ENCODE results near the gene RASA3. TPM values are rescaled to one million over a fixed set of nuclear protein-coding genes. Genes with fewer than 3 reads are reported as not detected.

Gene RASA3
- total RNA-seq, 1 experiment from 2014 or later: 9.1 TPM

DNA sequence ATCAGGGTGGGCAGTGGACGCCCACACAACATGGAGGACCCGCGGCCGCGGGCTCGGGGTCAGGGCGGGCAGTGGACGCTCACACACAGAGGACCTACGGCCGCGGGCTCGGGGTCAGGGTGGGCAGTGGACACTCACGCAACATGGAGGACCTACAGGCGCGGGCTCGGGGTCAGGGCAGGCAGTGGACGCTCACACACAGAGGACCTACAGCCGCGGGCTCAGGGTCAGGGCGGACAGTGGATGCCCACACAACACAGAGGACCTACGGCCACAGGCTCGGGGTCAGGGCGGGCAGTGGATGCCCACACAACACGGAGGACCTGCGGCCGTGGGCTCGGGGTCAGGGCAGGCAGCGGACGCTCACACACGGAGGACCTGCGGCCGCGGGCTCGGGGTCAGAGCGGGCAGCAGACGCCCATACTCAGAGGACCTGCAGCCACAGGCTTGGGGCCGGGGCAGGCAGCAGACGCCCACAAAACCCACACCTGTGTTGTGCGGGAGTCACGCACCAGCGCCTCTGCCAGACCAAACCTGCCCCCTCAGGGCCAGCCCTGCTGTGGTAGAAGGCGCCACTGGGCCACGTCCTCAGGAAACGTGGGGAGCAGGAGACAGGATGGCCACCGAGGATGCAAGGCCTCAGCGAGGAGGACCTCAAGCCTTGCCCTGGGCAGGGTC, 131.0 kb downstream of the RASA3 start:
- ATAC-seq: no peak

DNA sequence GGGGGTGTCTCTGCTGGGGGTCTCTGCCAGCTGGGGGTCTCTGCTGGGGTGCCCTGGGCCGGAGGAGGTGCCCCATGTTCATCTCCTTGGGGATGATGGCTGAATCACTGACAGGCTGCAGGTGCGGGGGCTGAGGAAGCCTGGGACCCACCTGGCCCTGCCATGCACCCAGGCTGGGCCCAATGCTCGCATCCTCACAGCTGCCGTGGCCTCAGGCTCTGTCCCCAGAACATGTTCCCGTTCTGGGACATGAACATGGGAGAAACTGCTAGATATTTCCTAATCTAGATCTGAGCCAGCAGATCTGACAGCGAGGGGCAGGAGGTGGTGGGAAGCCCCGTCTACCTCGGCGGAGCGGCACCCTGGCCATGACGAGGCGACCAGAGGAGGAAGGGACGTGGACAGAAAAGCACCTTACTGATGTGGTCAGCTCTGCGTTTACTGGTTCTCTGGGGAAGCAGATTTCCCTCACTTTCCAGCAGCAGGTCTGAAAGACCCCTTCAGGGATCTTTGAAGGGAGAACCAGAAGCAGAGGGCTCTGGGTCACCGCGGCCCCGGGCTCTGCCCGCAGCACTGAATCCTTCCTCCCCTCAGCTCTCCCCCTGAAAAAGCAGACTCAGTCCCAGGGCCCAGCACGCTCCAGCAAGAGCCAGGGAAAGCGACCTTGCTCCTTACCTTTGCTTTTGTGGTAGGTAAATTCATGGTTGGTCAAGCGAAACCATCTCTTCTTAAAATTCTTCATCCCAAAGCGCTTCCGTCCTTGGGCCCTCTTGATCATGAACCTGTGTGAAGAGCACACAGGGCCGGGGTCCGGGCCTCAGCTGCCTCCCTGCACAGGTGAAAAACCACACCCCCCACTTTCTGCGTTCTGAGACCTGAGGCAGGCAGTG, 132.0 kb downstream of the RASA3 start:
- Histone ChIP-seq H2AFZ (ENCODE audit: low read length) (no peak overlapping the region), H3K9me3 (ENCODE audit: low read length) (no peaks in the 10 kb centered on the region), H3F3A (ENCODE audit: low read length, unreplicated experiment) (no peaks in the 10 kb centered on the region), H3K4me3 (ENCODE audit: low read length) (no peak overlapping the region), H3K9ac (ENCODE audit: low read length) (no peak overlapping the region), H3K27me3 (ENCODE audit: low read length) (no peaks in the 10 kb centered on the region), H3K4me2 (ENCODE audit: low read length) (no peak overlapping the region), H3K79me2 (ENCODE audit: low read length) (no peaks in the 10 kb centered on the region), H4K20me1 (ENCODE audit: low read length) (no peaks in the 10 kb centered on the region), H3K27ac (ENCODE audit: low read length) (no peak overlapping the region), H3K36me3 (ENCODE audit: low read depth, low read length) (no peaks in the 10 kb centered on the region), H3K9me2 (replicated peaks; ENCODE audit: low read length) (no peaks in the 10 kb centered on the region), H3K4me1 (ENCODE audit: insufficient read depth, low read length) (peaks cover 17% of the 10 kb centered on the region)
- intact Hi-C loops (cut with micrococcal nuclease): no loop called here
- BruUV-seq (replicated peaks): no TSS peak
- TF ChIP-seq EZH2 (IDR thresholded peaks at IDR 0.05; ENCODE audit: low read length, unreplicated experiment) (no peak), CTCF (conservative IDR thresholded peaks at IDR 0.05; ENCODE audit: low read depth, low read length) (no peak), EZH2phosphoT487 (IDR thresholded peaks at IDR 0.05; ENCODE audit: borderline replicate concordance, low read length) (no peak)
- DNase-seq (no peak), ATAC-seq (no peak)
- POLR2A ChIA-PET (ENCODE audit: unreplicated experiment): no interaction called here
- CTCF ChIA-PET: no interaction called here

More for the DNA sequence above, 131.0 kb downstream of the RASA3 start:
- no peak for TF ChIP-seq EZH2phosphoT487 (IDR thresholded peaks at IDR 0.05; ENCODE audit: borderline replicate concordance, low read length)
- no peak for TF ChIP-seq EZH2 (IDR thresholded peaks at IDR 0.05; ENCODE audit: low read length, unreplicated experiment)
- TF ChIP-seq CTCF (conservative IDR thresholded peaks at IDR 0.05; ENCODE audit: low read depth, low read length): no peak
- DNase-seq: no peak
- H3K9me3 ChIP-seq (ENCODE audit: low read length): no peaks in the 10 kb centered on the region
- CTCF ChIA-PET: no interaction called here
- H3F3A ChIP-seq (ENCODE audit: low read length, unreplicated experiment): no peaks in the 10 kb centered on the region
- no peaks in the 10 kb centered on the region for H3K79me2 ChIP-seq (ENCODE audit: low read length)
- H3K27me3 ChIP-seq (ENCODE audit: low read length): no peaks in the 10 kb centered on the region
- no peaks in the 10 kb centered on the region for H3K9me2 ChIP-seq (replicated peaks; ENCODE audit: low read length)
- H3K9ac ChIP-seq (ENCODE audit: low read length): no peak overlapping the region
- intact Hi-C loops (cut with micrococcal nuclease): no loop called here
- no TSS peak for BruUV-seq (replicated peaks)
- H2AFZ ChIP-seq (ENCODE audit: low read length): no peak overlapping the region
- no peaks in the 10 kb centered on the region for H4K20me1 ChIP-seq (ENCODE audit: low read length)
- no peaks in the 10 kb centered on the region for H3K36me3 ChIP-seq (ENCODE audit: low read depth, low read length)
- H3K4me3 ChIP-seq (ENCODE audit: low read length): no peak overlapping the region
- H3K27ac ChIP-seq (ENCODE audit: low read length): no peak overlapping the region
- POLR2A ChIA-PET (ENCODE audit: unreplicated experiment): no interaction called here
- H3K4me1 ChIP-seq (ENCODE audit: insufficient read depth, low read length): peaks cover 17% of the 10 kb centered on the region
- H3K4me2 ChIP-seq (ENCODE audit: low read length): no peak overlapping the region

DNA sequence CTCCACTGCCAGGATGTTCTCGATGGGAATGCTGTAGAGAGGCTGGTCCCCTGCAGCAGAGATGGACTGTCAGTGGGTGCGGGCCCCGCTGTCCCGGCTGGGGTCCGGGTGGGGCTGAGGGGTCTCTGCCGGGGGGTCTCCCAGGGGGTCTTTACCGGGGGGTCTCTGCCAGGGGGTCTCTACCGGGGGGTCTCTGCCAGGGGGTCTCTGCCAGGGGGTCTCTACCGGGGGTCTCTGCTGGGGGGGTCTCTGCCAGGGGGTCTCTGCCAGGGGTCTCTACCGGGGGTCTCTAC, 132.9 kb downstream of the RASA3 start:
- Histone ChIP-seq H3K4me2 (ENCODE audit: low read length) (no peak overlapping the region), H3K27me3 (ENCODE audit: low read length) (no peaks in the 10 kb centered on the region), H3K79me2 (ENCODE audit: low read length) (no peaks in the 10 kb centered on the region), H3K9me2 (replicated peaks; ENCODE audit: low read length) (no peaks in the 10 kb centered on the region), H4K20me1 (ENCODE audit: low read length) (no peaks in the 10 kb centered on the region), H2AFZ (ENCODE audit: low read length) (no peak overlapping the region), H3K9me3 (ENCODE audit: low read length) (no peaks in the 10 kb centered on the region), H3K4me3 (ENCODE audit: low read length) (no peak overlapping the region), H3K36me3 (ENCODE audit: low read depth, low read length) (no peaks in the 10 kb centered on the region), H3F3A (ENCODE audit: low read length, unreplicated experiment) (no peaks in the 10 kb centered on the region), H3K27ac (ENCODE audit: low read length) (no peak overlapping the region), H3K4me1 (ENCODE audit: insufficient read depth, low read length) (peaks cover 17% of the 10 kb centered on the region), H3K9ac (ENCODE audit: low read length) (no peak overlapping the region)
- DNase-seq (no peak), ATAC-seq (no peak)
- intact Hi-C loops (cut with micrococcal nuclease): no loop called here
- no TSS peak for BruUV-seq (replicated peaks)
- TF ChIP-seq EZH2phosphoT487 (IDR thresholded peaks at IDR 0.05; ENCODE audit: borderline replicate concordance, low read length) (no peak), CTCF (conservative IDR thresholded peaks at IDR 0.05; ENCODE audit: low read depth, low read length) (no peak)
- CTCF ChIA-PET: interaction anchor here (0.6 kb wide), 1 partner anchor 147 kb away, joined by 3 read pairs; no protein-coding TSS in a partner anchor
- POLR2A ChIA-PET (ENCODE audit: unreplicated experiment): no interaction called here
